Peyer's patch (tissue), 4 donors: ENCODE data around the gene EPM2AIP1.

Source experiments
- CTCF ChIP-seq, 6 experiments: fragments of 450-650 bp in 4 of 6; fragments of 200-600 bp in 2 of 6; sonication (generic) in 1 of 6; IDR thresholded peaks; one replicate each; pipeline ENCODE4 v1.5.1; 2017 to 2019; ENCODE audit warnings: antibody characterized with exemption in 6 of 6, mild to moderate bottlenecking in 3 of 6, moderate library complexity in 1 of 6
- POLR2A ChIP-seq, 2 donors: fragments of 450-650 bp; IDR thresholded peaks; one replicate each; pipeline ENCODE4 v1.5.1; 2017; ENCODE audit warnings: antibody characterized with exemption in 2 of 2, mild to moderate bottlenecking in 2 of 2, moderate library complexity in 2 of 2

- TF ChIP-seq CTCF (IDR thresholded peaks at IDR 0.05) (no peak), POLR2A (IDR thresholded peaks at IDR 0.05) (no peak)
Observed at GRCh38 chr3:36991923-36992805, 767 bp downstream of the EPM2AIP1 start.
